ENCODE results near the gene ASPRV1. TPM values are rescaled to one million over a fixed set of nuclear protein-coding genes. Genes with fewer than 3 reads are reported as not detected.

The ASPRV1 gene
- polyA plus RNA-seq, 1 experiment = 0.29 TPM

- Histone ChIP-seq H3K4me3 (ENCODE audit: low read depth, low read length) (no peak overlapping the region), H3K36me3 (ENCODE audit: control insufficient read depth, insufficient read depth, low read length) (peaks cover 13% of the 10 kb centered on the region), H3K27me3 (ENCODE audit: control insufficient read depth, insufficient read depth, low read length) (no peaks in the 10 kb centered on the region)
- no peak for TF ChIP-seq CTCF (IDR thresholded peaks at IDR 0.05; ENCODE audit: insufficient read depth, low read depth, low read length)
- POLR2A ChIA-PET = no interaction called here
- DNase-seq (ENCODE audit: low read depth) = no peak
- CTCF ChIA-PET = interaction anchor here (0.7 to 1.1 kb wide), 2 partner anchors 13 kb away, joined by 3 read pairs; no protein-coding TSS in a partner anchor
These were observed 28.9 kb downstream of the ASPRV1 start for GRCh38 chr2:69932596-69932922.

GRCh38 chr2:69931832-69932595 is 29.4 kb downstream of the ASPRV1 start:
- ChIA-PET CTCF (interaction anchor here (1.1 kb wide), 1 partner anchor 12 kb away, joined by 3 read pairs; no protein-coding TSS in a partner anchor), POLR2A (no interaction called here)
- TF ChIP-seq CTCF (IDR thresholded peaks at IDR 0.05; ENCODE audit: insufficient read depth, low read depth, low read length) = no peak
- H3K27me3 ChIP-seq (ENCODE audit: control insufficient read depth, insufficient read depth, low read length) = no peaks in the 10 kb centered on the region
- no peak overlapping the region for H3K4me3 ChIP-seq (ENCODE audit: low read depth, low read length)
- peaks cover 8% of the 10 kb centered on the region for H3K36me3 ChIP-seq (ENCODE audit: control insufficient read depth, insufficient read depth, low read length)
- DNase-seq (ENCODE audit: low read depth) = no peak

- Histone ChIP-seq H3K4me3 (ENCODE audit: low read depth, low read length) (no peak overlapping the region), H3K36me3 (ENCODE audit: control insufficient read depth, insufficient read depth, low read length) (peaks cover 2% of the 10 kb centered on the region), H3K27me3 (ENCODE audit: control insufficient read depth, insufficient read depth, low read length) (no peaks in the 10 kb centered on the region)
- ChIA-PET POLR2A (no interaction called here), CTCF (no interaction called here)
- no peak for TF ChIP-seq CTCF (IDR thresholded peaks at IDR 0.05; ENCODE audit: insufficient read depth, low read depth, low read length)
- DNase-seq (ENCODE audit: low read depth) = no peak
These were observed 34.4 kb downstream of the ASPRV1 start for GRCh38 chr2:69926849-69927515.

GRCh38 chr2:69923116-69923515 is 38.3 kb downstream of the ASPRV1 start:
- no peak overlapping the region for H3K4me3 ChIP-seq (ENCODE audit: low read depth, low read length)
- TF ChIP-seq CTCF (IDR thresholded peaks at IDR 0.05; ENCODE audit: insufficient read depth, low read depth, low read length) = no peak
- CTCF ChIA-PET = no interaction called here
- no peak for DNase-seq (ENCODE audit: low read depth)
- POLR2A ChIA-PET = interaction anchor here (0.7 kb wide), 1 partner anchor 60 kb away, joined by 9 read pairs; no protein-coding TSS in a partner anchor
- H3K36me3 ChIP-seq (ENCODE audit: control insufficient read depth, insufficient read depth, low read length) = peaks cover 5% of the 10 kb centered on the region
- no peaks in the 10 kb centered on the region for H3K27me3 ChIP-seq (ENCODE audit: control insufficient read depth, insufficient read depth, low read length)

- Histone ChIP-seq H3K36me3 (ENCODE audit: control insufficient read depth, insufficient read depth, low read length) (peaks cover 5% of the 10 kb centered on the region), H3K27me3 (ENCODE audit: control insufficient read depth, insufficient read depth, low read length) (no peaks in the 10 kb centered on the region), H3K4me3 (ENCODE audit: low read depth, low read length) (no peak overlapping the region)
- TF ChIP-seq CTCF (IDR thresholded peaks at IDR 0.05; ENCODE audit: insufficient read depth, low read depth, low read length) = no peak
- no peak for DNase-seq (ENCODE audit: low read depth)
- ChIA-PET POLR2A (no interaction called here), CTCF (interaction anchor here (1.2 to 7.2 kb wide), 2 partner anchors 153 to 160 kb away, joined by 3 to 84 read pairs; no protein-coding TSS in a partner anchor)
These were observed 43.0 kb downstream of the ASPRV1 start for GRCh38 chr2:69918401-69918800.

Measured in BJ (cell line).